ENCODE measurements around the gene POLDIP2. TPM values are rescaled to one million over a fixed set of nuclear protein-coding genes. Genes with fewer than 3 reads are reported as not detected.
"Not testable (repeated sequence)": the region's sequence is repeated elsewhere in the genome, so short reads cannot be mapped to it uniquely, and the experiment has no call there.

The POLDIP2 gene
- total RNA-seq, 1 donor from 2014 or later, result 83.4 TPM

GRCh38 chr17:28338769-28339212, 18.5 kb downstream of the POLDIP2 start:
- DNase-seq (ENCODE audit: extremely low read depth, low read depth, low spot score), result not testable (repeated sequence)

GRCh38 chr17:28338056-28338768, 19.1 kb downstream of the POLDIP2 start:
- DNase-seq (ENCODE audit: extremely low read depth, low read depth, low spot score), result peak; percentile 54

GRCh38 chr17:28335959-28336871, 21.1 kb downstream of the POLDIP2 start:
- DNase-seq (ENCODE audit: extremely low read depth, low read depth, low spot score), result peak; percentile 79

- DNase-seq (ENCODE audit: extremely low read depth, low read depth, low spot score), result peak; percentile 96
Observed at GRCh38 chr17:28335201-28335958, 21.9 kb downstream of the POLDIP2 start, which contains the start of the genes IFT20 and TNFAIP1. IFT20 (minus strand) TSS chr17:28335472; CDS start chr17:28331985, 3,487 bp downstream. TNFAIP1 (plus strand) TSS chr17:28335761; CDS start chr17:28339522, 3,761 bp downstream.

- DNase-seq (ENCODE audit: extremely low read depth, low read depth, low spot score), result no peak
Observed at GRCh38 chr17:28334666-28335200, 22.6 kb downstream of the POLDIP2 start.

- no peak for DNase-seq (ENCODE audit: extremely low read depth, low read depth, low spot score)
Observed at GRCh38 chr17:28334171-28334570, 23.2 kb downstream of the POLDIP2 start.

GRCh38 chr17:28333083-28333746, 24.1 kb downstream of the POLDIP2 start:
- DNase-seq (ENCODE audit: extremely low read depth, low read depth, low spot score), result no peak

- no peak for DNase-seq (ENCODE audit: extremely low read depth, low read depth, low spot score)
Observed at GRCh38 chr17:28331891-28332420, 25.4 kb downstream of the POLDIP2 start.

GRCh38 chr17:28330671-28331070, 26.7 kb downstream of the POLDIP2 start:
- no peak for DNase-seq (ENCODE audit: extremely low read depth, low read depth, low spot score)

- DNase-seq (ENCODE audit: extremely low read depth, low read depth, low spot score), result no peak
Observed at GRCh38 chr17:28328325-28328724, 29.0 kb downstream of the POLDIP2 start.

GRCh38 chr17:28327709-28328108, 29.6 kb downstream of the POLDIP2 start:
- DNase-seq (ENCODE audit: extremely low read depth, low read depth, low spot score), result no peak

- DNase-seq (ENCODE audit: extremely low read depth, low read depth, low spot score), result no peak
Observed at GRCh38 chr17:28327031-28327607, 30.2 kb downstream of the POLDIP2 start.

GRCh38 chr17:28326114-28326513, 31.2 kb downstream of the POLDIP2 start:
- no peak for DNase-seq (ENCODE audit: extremely low read depth, low read depth, low spot score)

GRCh38 chr17:28325211-28325610, 32.1 kb downstream of the POLDIP2 start:
- DNase-seq (ENCODE audit: extremely low read depth, low read depth, low spot score), result no peak

- no peak for DNase-seq (ENCODE audit: extremely low read depth, low read depth, low spot score)
Observed at GRCh38 chr17:28324781-28325180, 32.5 kb downstream of the POLDIP2 start.

GRCh38 chr17:28324267-28324745, 33.0 kb downstream of the POLDIP2 start:
- no peak for DNase-seq (ENCODE audit: extremely low read depth, low read depth, low spot score)

- no peak for DNase-seq (ENCODE audit: extremely low read depth, low read depth, low spot score)
Observed at GRCh38 chr17:28320215-28321061, 36.9 kb downstream of the POLDIP2 start.

GRCh38 chr17:28319598-28319935, 37.8 kb downstream of the POLDIP2 start:
- DNase-seq (ENCODE audit: extremely low read depth, low read depth, low spot score), result no peak
